COLO668 (cell line): ENCODE measurements around the gene ATP9B.

Experiments used
- DNase-seq: peaks from one replicate; lab custom pipeline; 2025; ENCODE audit not compliant: unreplicated experiment; lab: John Stamatoyannopoulos, UW

The ATP9B gene

DNA sequence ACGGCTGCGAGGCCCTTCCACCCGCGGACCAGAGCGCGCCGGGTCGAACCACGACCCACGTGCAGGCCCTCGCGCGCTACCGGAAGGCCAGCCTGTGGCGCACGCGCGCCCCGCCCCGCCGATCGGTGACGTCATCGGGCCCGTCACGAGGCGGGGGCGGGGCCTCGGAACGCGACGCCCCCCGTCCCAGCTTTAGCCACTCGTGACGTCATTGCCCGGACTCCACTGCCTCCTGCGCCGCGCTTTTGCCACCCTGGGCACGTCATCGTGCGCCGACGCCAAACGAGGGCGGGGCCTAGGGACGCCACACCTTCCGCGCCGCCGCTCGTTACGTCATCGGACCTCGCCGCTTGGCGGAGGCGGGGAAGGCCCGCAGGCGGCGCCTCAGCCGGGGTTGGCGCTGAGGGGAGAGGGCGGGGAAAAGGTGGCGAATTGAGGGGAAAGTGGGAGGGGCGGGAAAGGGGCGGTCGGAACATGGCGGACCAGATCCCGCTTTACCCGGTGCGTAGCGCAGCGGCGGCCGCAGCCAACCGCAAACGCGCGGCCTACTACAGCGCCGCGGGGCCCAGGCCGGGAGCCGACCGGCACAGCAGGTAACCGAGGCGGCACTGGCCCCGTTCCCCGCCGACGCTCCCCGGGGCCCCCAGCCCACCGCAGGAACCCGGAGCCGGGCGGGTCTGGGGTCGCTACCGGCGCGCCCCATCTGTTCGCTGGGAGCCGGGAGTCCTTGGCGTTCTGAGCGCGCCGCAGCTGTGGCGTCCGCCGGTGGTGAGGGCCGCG lies at the start of gene ATP9B:
TSS of gene ATP9B (plus strand) at position 458 of the 780 bp plus-strand sequence. CDS start at position 475, 17 bp downstream.
- DNase-seq: peak; percentile 99

DNA sequence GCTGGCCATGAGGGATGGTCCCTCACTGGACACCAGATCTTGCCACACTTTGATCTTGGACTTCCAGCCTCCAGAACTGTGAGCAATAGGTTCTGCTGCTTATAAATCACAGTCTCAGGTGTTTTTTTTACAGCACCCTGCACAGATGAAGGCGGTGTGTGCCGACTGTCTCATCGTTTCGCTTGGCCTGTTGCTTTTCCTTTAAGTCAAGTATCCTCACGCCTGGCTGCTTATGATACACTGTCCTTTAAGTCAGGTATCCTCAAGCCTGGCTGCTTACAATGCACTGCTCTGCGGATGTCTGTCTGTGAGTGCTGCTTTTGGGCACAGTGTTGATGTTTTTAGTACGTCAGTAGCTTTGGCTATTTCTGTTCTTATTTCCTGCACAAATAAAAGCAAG lies 49.3 kb upstream of the ATP9B start:
- no peak for DNase-seq

GRCh38 chr18:79022603-79023002 lies 46.6 kb upstream of the ATP9B start:
- no peak for DNase-seq

DNA sequence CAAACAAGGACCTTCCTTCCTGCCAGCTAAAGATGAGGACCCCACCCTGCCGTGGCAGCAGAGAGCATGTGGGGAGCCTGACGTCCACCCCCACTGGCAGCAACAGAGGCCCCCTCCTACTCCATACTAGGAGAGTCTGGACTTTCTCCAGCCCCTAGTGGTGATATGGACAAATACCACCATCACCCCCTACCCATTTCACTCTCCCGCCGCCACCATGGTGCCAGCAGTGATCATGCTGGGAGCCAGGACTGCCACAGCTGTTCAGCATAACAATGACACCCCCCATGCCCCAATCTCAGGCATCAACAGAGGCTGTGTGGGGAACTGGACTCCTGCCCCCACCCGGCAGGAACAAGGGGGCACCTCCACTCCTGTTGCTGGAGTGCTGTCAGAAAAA lies 42.7 kb upstream of the ATP9B start:
- DNase-seq: no peak

- DNase-seq: no peak
Measured at GRCh38 chr18:79030680-79031079, 38.5 kb upstream of the ATP9B start.

- DNase-seq: no peak
Measured at GRCh38 chr18:79042276-79042675, 26.9 kb upstream of the ATP9B start.

GRCh38 chr18:79043288-79043687 lies 25.9 kb upstream of the ATP9B start:
- DNase-seq: no peak

- DNase-seq: no peak
Measured at GRCh38 chr18:79046522-79046921, 22.7 kb upstream of the ATP9B start.

DNA sequence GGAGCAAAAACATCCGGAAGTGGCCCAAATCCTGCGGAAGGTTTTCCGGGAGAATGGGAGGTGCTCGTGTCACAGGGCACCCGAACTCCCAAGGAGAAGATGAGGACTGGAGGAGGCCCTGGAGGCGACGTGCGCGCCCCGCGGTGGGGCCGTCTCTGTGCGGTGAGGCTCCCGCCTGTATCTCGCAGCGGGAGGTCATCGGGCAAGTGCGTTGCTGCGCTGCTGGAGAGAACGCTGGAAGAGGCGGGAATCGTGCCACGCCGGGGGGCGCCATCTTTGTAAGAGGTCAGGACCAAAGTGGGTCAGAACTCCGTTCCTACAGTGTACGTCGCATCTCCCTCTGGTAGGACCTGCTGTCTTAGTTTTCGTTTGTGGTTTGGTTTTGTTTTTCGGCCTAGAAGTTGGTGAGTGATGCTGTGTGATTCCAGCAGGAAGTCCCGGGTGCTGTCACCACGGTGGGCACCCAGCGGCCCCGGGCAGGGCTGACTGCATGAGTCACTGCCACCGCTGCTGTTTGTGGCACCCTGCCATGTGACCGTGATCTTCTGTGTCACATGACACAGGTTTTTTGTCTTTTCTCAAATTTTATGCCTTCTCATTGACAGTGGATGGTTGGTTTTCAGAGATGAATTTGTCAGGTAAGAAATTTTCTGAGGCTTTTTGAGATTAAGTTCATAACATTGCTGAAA lies 21.5 kb upstream of the ATP9B start:
- no peak for DNase-seq

DNA sequence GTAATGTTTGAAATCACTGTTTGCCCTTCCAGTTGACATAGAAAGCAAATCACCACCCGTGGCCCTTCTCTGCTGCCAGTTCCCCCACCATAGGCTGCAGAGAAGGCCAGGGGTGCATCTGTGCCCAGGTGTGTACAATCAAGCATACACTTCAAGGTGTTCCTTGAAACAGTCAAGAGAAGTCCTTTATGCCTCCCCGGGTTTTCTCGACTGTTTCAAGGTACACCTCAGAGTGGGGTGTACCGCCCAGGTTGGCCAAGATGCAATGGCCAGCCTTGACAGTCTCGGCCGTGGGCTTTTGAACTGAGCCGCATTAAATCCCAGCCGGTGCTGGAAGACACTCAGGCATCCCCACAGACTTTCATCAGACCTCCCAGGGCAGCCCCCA lies 21.0 kb upstream of the ATP9B start:
- no peak for DNase-seq

- no peak for DNase-seq
Measured at GRCh38 chr18:79049506-79049905, 19.7 kb upstream of the ATP9B start.

- no peak for DNase-seq
Measured at GRCh38 chr18:79050005-79050404, 19.2 kb upstream of the ATP9B start.

DNA sequence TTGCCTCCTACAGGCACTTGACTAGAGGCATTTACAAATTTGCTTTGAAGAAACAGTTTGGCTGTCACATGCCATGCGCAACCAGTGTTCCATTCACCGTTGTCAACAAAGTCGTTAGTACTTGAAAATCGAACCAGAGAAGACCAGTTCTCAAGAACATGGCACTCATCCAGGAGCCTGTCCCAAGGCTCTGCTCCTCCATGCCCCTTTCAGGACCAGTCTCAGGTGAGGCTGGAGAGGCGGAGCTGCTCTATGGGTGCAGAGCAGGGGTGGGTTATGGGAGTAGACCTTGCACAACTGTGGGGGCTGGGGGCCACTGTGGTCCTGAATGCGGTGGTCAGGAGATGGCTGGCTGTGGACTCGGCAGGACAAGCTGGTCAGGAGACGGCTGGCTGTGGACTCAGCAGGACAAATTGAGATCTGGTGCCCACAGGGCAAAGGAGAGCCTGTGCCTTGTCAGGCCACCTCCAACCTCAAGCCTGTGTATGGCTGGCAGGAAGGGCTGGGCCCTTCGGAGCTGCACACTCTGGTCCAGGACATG lies 12.3 kb upstream of the ATP9B start:
- no peak for DNase-seq

- no peak for DNase-seq
Measured at GRCh38 chr18:79058007-79058406, 11.2 kb upstream of the ATP9B start.

DNA sequence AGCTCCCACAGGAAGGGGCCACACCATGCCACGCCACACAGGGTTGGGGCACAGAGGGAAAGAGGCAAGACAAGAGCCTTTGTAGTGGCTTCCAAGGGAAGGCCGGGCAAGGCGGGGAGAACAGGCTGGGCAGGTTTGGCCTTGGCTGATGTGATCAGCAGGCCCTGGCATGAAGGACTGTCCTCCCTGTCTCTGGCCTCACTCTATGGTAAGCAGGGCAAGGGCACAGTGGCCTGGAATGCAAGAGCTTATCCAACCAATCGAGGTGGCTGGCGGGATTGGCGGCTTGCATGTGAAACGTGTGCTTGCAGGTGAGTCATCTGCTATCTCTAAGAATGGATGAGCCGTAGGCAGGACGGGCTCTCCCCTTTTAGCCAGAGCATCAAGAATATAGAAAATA lies 6.4 kb upstream of the ATP9B start:
- peak; percentile 29 for DNase-seq

DNA sequence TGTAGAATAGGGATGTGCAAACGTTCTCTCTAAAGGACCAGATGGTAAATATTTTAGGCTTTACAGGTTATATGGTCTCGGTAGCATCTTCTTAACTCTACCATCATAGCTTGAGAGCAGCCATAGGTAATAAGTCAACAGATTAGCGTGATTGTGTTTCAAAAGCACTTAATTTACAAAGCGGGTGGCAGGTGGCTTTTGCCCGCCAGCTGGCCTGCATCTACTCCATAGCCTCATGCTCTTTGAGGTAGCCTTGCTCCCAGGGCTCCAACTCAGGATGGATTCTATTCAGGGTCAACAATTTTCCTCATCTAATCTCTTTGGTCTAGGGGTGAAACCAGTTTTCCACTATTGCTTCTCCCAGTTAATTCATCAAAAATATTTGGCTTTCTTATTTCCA lies 5.0 kb upstream of the ATP9B start:
- peak; percentile 78 for DNase-seq

GRCh38 chr18:79065802-79066201 lies 3.4 kb upstream of the ATP9B start:
- no peak for DNase-seq

DNA sequence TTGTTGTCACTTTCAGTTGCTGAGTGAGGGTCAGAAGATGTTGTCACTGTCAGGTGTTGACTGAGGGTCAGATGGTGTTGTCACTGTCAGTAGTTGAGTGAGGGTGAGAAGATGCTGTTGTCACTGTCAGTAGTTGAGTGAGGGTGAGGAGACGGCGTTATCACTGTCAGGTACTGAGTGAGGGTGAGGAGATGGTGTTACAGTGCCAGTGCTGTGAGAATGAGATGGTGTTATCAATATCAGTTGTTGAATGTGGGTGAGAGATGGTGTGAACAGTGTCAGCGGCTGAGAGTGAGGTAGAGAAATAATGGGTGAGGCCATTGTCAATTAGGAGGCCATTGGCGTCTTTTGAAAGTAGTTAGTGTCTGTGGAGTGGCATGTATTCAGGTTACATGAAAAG lies 1.6 kb upstream of the ATP9B start:
- no peak for DNase-seq

DNA sequence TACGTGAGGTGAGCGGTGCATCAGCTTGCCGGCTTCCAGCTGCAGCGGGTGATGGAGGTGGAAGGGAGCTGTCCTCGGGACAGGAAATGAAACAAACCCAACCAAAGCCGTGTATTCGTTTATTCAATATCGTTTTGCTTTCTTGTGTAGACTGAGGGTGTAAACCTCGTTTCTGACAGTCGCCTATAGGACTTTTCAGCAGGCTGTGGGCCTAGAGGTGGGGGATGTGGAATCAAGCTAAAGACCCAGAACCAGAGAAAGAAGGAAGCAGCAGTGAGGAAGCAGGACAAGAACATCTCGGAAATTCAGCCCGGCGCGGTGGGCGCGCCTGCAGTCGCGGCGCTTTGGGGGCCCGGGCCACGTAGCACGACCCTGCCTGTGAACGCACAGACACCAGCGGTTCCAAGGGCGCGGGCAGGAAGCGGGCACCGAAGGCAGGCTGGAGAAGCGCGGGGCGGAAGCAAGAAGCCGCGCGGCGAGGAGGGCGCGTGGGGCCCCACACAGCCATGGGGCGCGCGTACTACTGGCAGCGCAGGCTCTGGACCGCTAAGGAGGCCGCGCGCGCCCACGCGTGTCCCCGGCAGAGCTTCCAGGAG lies 755 bp upstream of the ATP9B start:
- DNase-seq: peak; percentile 31

DNA sequence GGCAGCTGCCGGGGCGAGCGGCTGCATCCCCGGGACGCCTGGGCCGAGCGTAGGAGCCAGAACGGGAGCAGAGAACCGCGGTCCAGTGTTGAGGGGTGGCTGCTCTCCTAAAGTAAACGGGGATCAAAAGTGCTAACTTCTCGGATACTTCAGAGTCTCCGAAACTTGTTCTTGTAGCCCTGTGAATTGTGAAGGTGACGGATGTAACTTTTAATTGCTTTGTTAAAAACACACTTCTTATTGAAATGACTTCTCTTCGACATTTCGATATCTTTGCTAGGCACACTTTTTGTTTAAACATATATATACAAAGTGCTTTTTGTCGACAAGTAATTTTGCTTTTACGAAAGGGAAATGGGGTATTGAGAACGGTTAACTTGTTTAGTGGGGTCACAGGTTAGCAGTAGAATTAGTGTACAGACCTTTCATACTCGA lies 540 bp downstream of the ATP9B start:
- DNase-seq: no peak

DNA sequence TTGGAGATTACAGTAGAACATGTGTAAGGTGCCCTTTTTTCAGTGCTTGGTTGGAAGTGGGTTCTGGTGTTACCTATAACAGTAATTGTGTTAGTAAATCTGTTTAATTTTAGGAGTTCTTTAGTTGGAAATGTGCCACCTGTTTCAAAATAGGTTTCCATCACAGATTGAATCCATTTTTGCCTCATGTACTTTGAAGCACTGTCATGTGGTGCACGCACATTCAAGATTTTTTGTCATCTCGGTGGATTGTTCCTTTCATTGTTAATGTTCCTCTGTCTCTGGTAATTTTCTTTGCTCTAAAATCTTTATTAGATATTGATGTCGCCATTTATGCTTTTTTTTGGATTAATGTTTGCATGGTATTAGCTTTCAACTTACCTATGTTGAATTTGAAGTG lies 1.3 kb downstream of the ATP9B start:
- DNase-seq: no peak

- DNase-seq: no peak
Measured at GRCh38 chr18:79071037-79071436, 1.8 kb downstream of the ATP9B start.
